ENCODE data around the gene MYLK.
A peak's percentile ranks its signal among the peaks of the same experiment; 100 is the strongest.

The MYLK gene

GRCh38 chr3:123597561-123597960 is 286.6 kb downstream of the MYLK start:
- no peak overlapping the region for H3K27ac Mint-ChIP-seq
- H3K4me1 Mint-ChIP-seq, result no peaks in the 10 kb centered on the region
- H3K4me3 Mint-ChIP-seq, result no peak overlapping the region
- H3K27me3 Mint-ChIP-seq, result no peaks in the 10 kb centered on the region
- H3K36me3 Mint-ChIP-seq, result peaks cover 16% of the 10 kb centered on the region
- no peaks in the 10 kb centered on the region for H3K9me3 Mint-ChIP-seq

DNA sequence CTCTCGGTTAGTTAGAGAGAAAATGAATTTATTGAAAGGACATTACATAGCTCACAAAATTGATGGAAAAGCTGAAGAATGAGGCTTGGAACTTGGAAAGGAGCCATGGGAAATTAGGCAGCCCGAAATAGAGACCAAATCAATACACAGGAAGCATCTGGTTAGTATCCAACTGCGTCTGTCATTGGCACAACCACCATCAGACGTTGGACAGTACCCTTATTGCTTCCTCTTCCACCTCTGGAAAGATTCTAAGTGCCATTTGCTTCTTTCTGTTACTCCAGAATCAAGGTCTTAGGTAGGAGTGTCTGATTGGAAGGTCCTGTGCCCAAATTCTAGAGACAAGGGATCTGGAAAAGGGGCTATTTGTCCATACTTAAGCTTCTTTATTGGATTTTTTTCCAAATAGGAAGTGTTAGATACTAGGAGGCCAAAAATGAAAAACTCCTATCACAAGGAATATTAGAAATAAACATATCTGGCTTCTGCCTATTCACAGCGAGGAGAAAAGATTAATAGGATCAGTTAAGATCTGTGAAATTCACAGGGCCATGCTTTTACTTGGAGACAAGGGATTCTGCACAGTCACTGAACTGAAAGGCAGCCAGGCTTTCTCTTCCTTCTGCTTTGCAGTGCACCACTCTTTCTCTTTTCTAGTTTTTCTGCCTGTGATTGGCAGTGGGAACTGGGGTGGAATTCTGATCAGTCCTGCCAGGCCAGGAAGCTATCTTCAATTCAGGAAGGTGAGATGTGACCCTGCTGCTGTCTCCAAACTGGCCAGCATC is 288.5 kb downstream of the MYLK start:
- Mint-ChIP-seq H3K27ac (no peak overlapping the region), H3K4me1 (no peaks in the 10 kb centered on the region), H3K9me3 (peaks cover 7% of the 10 kb centered on the region), H3K36me3 (peaks cover 23% of the 10 kb centered on the region), H3K27me3 (no peaks in the 10 kb centered on the region), H3K4me3 (no peak overlapping the region)

- Mint-ChIP-seq H3K36me3 (peaks cover 20% of the 10 kb centered on the region), H3K4me1 (no peaks in the 10 kb centered on the region), H3K4me3 (no peak overlapping the region), H3K9me3 (peaks cover 7% of the 10 kb centered on the region), H3K27me3 (no peaks in the 10 kb centered on the region), H3K27ac (no peak overlapping the region)
These were observed 290.8 kb downstream of the MYLK start for GRCh38 chr3:123593381-123593780.

DNA sequence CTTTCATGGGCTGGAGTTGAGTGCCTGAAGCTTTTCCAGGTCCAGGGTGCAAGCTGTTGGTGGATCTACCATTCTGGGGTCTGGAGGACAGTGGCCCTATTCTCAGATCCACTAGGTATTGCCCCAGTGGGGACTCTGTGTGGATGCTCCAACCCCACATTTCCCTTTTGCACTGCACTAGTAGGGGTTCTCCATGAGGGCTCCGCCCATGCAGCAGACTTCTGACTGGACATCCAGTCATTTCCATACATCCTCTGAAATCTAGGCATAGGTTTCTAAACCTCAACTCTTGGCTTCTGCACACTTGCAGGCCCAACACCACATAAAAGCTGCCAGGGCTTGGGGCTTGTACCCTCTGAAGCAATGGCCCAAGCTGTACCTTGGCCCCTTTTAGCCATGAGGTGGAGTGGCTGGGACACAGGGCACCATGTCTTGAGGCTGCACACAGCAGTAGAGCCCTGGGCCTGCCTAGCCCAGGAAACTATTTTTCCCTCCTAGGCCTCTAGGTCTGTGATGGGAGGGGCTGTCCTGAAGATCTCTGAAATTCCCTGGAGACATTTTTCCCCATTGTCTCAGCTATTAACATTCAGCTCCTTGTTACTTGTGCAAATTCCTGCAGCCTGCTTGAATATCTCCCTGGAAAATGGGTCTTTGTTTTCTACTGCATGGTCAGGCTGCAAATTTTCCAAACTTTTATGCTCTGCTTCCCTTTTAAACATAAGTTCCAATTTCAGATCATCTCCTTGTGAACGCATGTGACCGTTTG is 293.3 kb downstream of the MYLK start:
- no peak overlapping the region for H3K27ac Mint-ChIP-seq
- peaks cover 7% of the 10 kb centered on the region for H3K9me3 Mint-ChIP-seq
- H3K4me1 Mint-ChIP-seq, result peaks cover 10% of the 10 kb centered on the region
- H3K4me3 Mint-ChIP-seq, result no peak overlapping the region
- no peaks in the 10 kb centered on the region for H3K27me3 Mint-ChIP-seq
- H3K36me3 Mint-ChIP-seq, result peaks cover 22% of the 10 kb centered on the region

- peaks cover 18% of the 10 kb centered on the region for H3K36me3 Mint-ChIP-seq
- no peaks in the 10 kb centered on the region for H3K27me3 Mint-ChIP-seq
- no peak overlapping the region for H3K27ac Mint-ChIP-seq
- H3K4me3 Mint-ChIP-seq, result no peak overlapping the region
- peaks cover 7% of the 10 kb centered on the region for H3K9me3 Mint-ChIP-seq
- H3K4me1 Mint-ChIP-seq, result peaks cover 28% of the 10 kb centered on the region
These were observed 296.7 kb downstream of the MYLK start for GRCh38 chr3:123587401-123587800.

- Mint-ChIP-seq H3K36me3 (peaks cover 15% of the 10 kb centered on the region), H3K4me1 (peaks cover 30% of the 10 kb centered on the region), H3K9me3 (peaks cover 7% of the 10 kb centered on the region), H3K27ac (no peak overlapping the region), H3K4me3 (peak overlapping the region; percentile 40), H3K27me3 (no peaks in the 10 kb centered on the region)
These were observed 297.2 kb downstream of the MYLK start for GRCh38 chr3:123586968-123587367.

DNA sequence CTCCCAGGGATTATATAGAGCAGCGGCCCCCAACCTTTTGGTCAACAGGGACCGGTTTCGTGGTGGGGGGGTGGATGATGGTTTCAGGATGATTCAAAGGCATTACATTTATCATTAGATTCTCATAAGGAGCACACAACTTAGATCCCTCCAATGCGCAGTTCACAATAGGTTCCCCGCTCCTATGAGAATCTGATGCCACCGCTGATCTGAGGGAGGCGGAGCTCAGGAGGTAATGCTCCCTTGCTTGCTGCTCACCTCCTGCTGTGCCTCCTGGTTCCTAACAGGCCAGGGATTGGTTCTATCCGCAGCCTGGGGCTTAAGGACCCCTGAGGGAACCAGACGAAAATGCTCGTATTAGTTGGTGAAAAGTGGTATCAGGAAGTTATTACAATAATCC is 298.0 kb downstream of the MYLK start:
- Mint-ChIP-seq H3K27ac (no peak overlapping the region), H3K27me3 (no peaks in the 10 kb centered on the region), H3K4me3 (no peak overlapping the region), H3K36me3 (peaks cover 12% of the 10 kb centered on the region), H3K9me3 (no peaks in the 10 kb centered on the region), H3K4me1 (peaks cover 30% of the 10 kb centered on the region)

GRCh38 chr3:123584988-123585937 is 298.9 kb downstream of the MYLK start, which contains the start of gene HACD2:
Gene HACD2, minus strand, starts transcription at chr3:123585053. Its CDS starts 26 bp downstream, at chr3:123585027.
- no peak within 1 kb of the TSS for H3K4me3 Mint-ChIP-seq
- peaks cover 12% of the 10 kb centered on the region for H3K36me3 Mint-ChIP-seq
- H3K9me3 Mint-ChIP-seq, result no peaks in the 10 kb centered on the region
- H3K4me1 Mint-ChIP-seq, result peaks cover 30% of the 10 kb centered on the region
- H3K27ac Mint-ChIP-seq, result peak within 1 kb of the TSS; percentile 88
- no peaks in the 10 kb centered on the region for H3K27me3 Mint-ChIP-seq

GRCh38 chr3:123584284-123584987 is 299.7 kb downstream of the MYLK start:
- Mint-ChIP-seq H3K4me1 (peaks cover 30% of the 10 kb centered on the region), H3K36me3 (peaks cover 12% of the 10 kb centered on the region), H3K27ac (peak overlapping the region; percentile 88), H3K27me3 (no peaks in the 10 kb centered on the region), H3K4me3 (no peak overlapping the region), H3K9me3 (no peaks in the 10 kb centered on the region)

GRCh38 chr3:123583561-123583960 is 300.6 kb downstream of the MYLK start:
- H3K4me1 Mint-ChIP-seq, result peaks cover 30% of the 10 kb centered on the region
- H3K36me3 Mint-ChIP-seq, result peaks cover 12% of the 10 kb centered on the region
- H3K4me3 Mint-ChIP-seq, result no peak overlapping the region
- H3K9me3 Mint-ChIP-seq, result no peaks in the 10 kb centered on the region
- H3K27me3 Mint-ChIP-seq, result no peaks in the 10 kb centered on the region
- peak overlapping the region; percentile 88 for H3K27ac Mint-ChIP-seq

GRCh38 chr3:123582315-123582714 is 301.8 kb downstream of the MYLK start:
- Mint-ChIP-seq H3K27me3 (no peaks in the 10 kb centered on the region), H3K9me3 (no peaks in the 10 kb centered on the region), H3K4me1 (peaks cover 30% of the 10 kb centered on the region), H3K4me3 (no peak overlapping the region), H3K27ac (no peak overlapping the region), H3K36me3 (peaks cover 16% of the 10 kb centered on the region)

DNA sequence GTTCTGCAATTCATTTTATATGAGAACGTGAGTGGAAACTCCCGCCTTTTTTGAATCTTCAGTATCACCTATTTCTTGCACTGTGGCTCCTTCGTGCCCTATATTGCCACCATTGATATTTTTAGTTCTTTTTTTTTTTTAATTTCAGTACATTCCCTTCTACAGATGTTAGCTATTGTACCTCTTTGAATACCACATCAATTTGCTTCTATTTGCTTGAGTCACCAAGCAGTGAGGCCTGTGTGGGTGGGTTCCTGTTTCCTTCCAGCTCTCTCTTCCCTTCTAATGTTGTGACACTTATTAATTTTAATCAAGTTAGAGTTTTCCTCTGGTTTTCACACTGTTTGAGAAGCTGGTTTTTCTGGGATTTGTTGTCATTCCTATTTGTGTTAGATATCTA is 308.0 kb downstream of the MYLK start:
- Mint-ChIP-seq H3K27ac (no peak overlapping the region), H3K4me1 (peaks cover 29% of the 10 kb centered on the region), H3K4me3 (no peak overlapping the region), H3K9me3 (no peaks in the 10 kb centered on the region), H3K36me3 (peaks cover 18% of the 10 kb centered on the region), H3K27me3 (no peaks in the 10 kb centered on the region)

DNA sequence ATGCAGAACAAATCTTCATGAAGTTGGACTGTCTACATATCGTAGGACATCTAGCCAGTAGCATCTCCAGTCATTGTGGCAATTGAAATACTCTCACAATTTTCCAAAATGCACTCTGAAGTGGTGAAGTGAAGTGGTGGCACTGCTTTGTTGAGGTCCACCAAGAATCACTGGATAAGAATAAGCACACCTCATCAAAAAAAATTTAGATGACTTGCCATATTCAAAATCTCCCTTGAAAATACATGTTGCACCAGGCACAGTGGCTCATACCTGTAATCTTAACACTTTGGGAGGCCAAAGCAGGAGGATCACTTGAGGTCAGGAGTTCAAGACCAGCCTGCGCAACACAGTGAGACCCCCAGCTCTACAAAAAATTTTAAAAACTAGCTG is 312.2 kb downstream of the MYLK start:
- Mint-ChIP-seq H3K4me1 (peaks cover 32% of the 10 kb centered on the region), H3K27ac (no peak overlapping the region), H3K27me3 (no peaks in the 10 kb centered on the region), H3K4me3 (no peak overlapping the region), H3K9me3 (no peaks in the 10 kb centered on the region), H3K36me3 (peaks cover 8% of the 10 kb centered on the region)

DNA sequence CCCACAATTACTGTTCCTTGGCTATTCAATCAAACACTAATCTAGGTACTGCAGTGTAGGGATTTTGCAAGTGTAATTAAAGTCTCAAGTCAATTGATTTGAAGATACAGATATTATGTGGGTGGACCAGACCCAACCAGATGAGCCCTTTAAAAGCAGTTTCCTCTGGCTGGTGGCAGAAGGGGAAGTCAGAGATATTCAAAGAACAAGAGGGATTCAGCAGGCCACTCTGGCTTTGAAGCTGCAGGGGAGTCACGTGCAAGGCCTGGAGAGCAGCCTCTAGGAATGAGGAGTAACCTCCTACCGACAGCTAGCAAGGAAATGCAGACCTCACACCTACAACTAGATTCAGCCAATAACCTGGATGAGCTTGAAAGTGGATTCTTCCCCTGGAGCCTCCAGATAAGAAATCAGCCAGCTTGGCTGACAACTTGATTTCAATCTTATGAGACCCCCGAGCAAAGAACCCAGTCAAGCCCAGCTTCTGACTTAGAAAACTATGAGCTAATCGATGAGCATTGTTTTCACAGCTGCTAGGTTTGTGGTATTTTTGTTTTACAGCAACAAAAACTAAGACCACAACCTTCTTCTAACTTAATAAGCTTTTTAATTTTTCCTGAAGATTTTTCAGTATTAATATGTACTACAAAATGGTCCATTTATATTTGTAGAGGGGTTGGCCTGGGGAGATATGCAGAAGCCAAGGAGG is 312.7 kb downstream of the MYLK start:
- H3K9me3 Mint-ChIP-seq, result no peaks in the 10 kb centered on the region
- peaks cover 4% of the 10 kb centered on the region for H3K36me3 Mint-ChIP-seq
- H3K27ac Mint-ChIP-seq, result no peak overlapping the region
- no peaks in the 10 kb centered on the region for H3K27me3 Mint-ChIP-seq
- peaks cover 27% of the 10 kb centered on the region for H3K4me1 Mint-ChIP-seq
- no peak overlapping the region for H3K4me3 Mint-ChIP-seq

All from activated naive CD4-positive, alpha-beta T cell treated with anti-CD3 and anti-CD28 coated beads, Interleukin-2, amount 50 U/mL, for 24 hours (primary cell).